GM21360 (cell line): Measurements from ENCODE around the gene FOXF1.

Source experiments
- ATAC-seq: cut with Tn5 transposase; IDR thresholded peaks from one replicate; pipeline ENCODE4 v1.9.1; 2021; ENCODE audit warnings: mild to moderate bottlenecking, moderate library complexity; ENCODE audit not compliant: unreplicated experiment

Gene FOXF1

GRCh38 chr16:86510465-86511261 is at the start of gene FOXF1:
FOXF1 (plus strand) TSS chr16:86510527; CDS start chr16:86510570, 43 bp downstream.
- no peak for ATAC-seq

- no peak for ATAC-seq
Observed at GRCh38 chr16:86461037-86461436, 49.3 kb upstream of the FOXF1 start.

- no peak for ATAC-seq
Observed at GRCh38 chr16:86462334-86463084, 47.8 kb upstream of the FOXF1 start.

- no peak for ATAC-seq
Observed at GRCh38 chr16:86464044-86464443, 46.3 kb upstream of the FOXF1 start.

- ATAC-seq, result no peak
Observed at GRCh38 chr16:86465434-86465833, 44.9 kb upstream of the FOXF1 start.

GRCh38 chr16:86466696-86467406 is 43.5 kb upstream of the FOXF1 start:
- ATAC-seq, result no peak

GRCh38 chr16:86467490-86467889 is 42.8 kb upstream of the FOXF1 start:
- no peak for ATAC-seq

- ATAC-seq, result no peak
Observed at GRCh38 chr16:86470964-86471363, 39.4 kb upstream of the FOXF1 start.

- no peak for ATAC-seq
Observed at GRCh38 chr16:86471896-86472295, 38.4 kb upstream of the FOXF1 start.

- ATAC-seq, result no peak
Observed at GRCh38 chr16:86472366-86472765, 38.0 kb upstream of the FOXF1 start.

GRCh38 chr16:86476956-86477534 is 33.3 kb upstream of the FOXF1 start:
- ATAC-seq, result no peak

GRCh38 chr16:86477642-86478041 is 32.7 kb upstream of the FOXF1 start:
- ATAC-seq, result no peak

GRCh38 chr16:86478779-86479178 is 31.5 kb upstream of the FOXF1 start:
- no peak for ATAC-seq

GRCh38 chr16:86479419-86479818 is 30.9 kb upstream of the FOXF1 start:
- ATAC-seq, result no peak

- no peak for ATAC-seq
Observed at GRCh38 chr16:86480444-86480843, 29.9 kb upstream of the FOXF1 start.

GRCh38 chr16:86481607-86482006 is 28.7 kb upstream of the FOXF1 start:
- ATAC-seq, result no peak

- no peak for ATAC-seq
Observed at GRCh38 chr16:86484240-86484639, 26.1 kb upstream of the FOXF1 start.

- no peak for ATAC-seq
Observed at GRCh38 chr16:86485746-86486145, 24.6 kb upstream of the FOXF1 start.

- ATAC-seq, result no peak
Observed at GRCh38 chr16:86490859-86491639, 19.3 kb upstream of the FOXF1 start.

- no peak for ATAC-seq
Observed at GRCh38 chr16:86491640-86492023, 18.7 kb upstream of the FOXF1 start.
